Stimulated activated CD4-positive, alpha-beta T cell treated with anti-CD3 and anti-CD28 coated beads, Interleukin-2, amount 100 ng/mL, for 24 hours (primary cell): Measurements from ENCODE around the gene PLSCR5.

Experiments used
- DNase-seq, 2 donors: peaks; one replicate each; pipeline ENCODE4 v3.0.0-alpha.2; 2020

PLSCR5 gene

DNA sequence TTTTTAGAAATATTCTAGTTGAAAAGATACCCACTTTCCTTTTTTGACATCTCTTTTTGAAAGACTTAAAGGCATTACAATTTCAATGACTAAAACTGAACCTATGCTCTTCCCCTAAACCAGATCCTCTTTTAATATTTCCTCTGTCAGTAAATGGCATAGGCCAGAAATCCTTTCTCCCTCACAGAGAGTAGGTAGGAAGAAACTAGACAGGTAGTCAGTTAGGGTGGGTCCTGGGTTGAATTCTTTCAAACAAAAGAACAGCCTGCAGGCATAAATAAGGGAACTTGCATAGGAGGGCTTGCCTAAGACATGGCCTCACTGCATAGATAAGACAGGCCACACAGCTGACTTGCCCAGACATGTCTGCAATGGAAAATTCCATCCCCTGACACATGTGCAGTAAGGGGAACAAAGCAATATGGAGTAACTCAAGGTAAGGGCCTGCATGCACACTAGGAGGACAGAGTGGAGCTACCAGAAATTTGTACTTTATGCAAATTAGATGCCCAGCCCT is 23.1 kb downstream of the PLSCR5 start:
- DNase-seq = no peak

- no peak for DNase-seq
These were observed 24.0 kb downstream of the PLSCR5 start for GRCh38 chr3:146581080-146581601.

- DNase-seq = peak; percentile 6 to 22
These were observed 27.5 kb downstream of the PLSCR5 start for GRCh38 chr3:146577662-146578061.

DNA sequence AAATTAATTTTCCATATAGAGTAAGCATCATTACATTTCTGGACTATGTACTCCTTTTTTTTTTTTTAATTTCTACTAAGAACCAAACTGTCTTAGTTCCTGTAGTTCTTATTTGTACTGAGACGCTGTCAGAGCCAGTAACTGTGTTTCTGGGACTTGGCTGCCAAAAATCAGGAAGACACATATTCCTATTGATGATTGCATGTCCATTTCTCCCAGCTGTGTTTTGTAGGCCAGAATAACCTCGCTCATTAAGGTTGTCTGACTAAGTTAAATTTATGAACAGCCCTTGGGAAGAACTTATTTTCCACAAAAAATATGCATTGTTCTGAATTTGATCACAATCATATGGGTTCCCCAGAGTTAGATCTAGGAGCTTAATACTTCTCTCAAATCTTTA is 29.5 kb downstream of the PLSCR5 start:
- DNase-seq = no peak

DNA sequence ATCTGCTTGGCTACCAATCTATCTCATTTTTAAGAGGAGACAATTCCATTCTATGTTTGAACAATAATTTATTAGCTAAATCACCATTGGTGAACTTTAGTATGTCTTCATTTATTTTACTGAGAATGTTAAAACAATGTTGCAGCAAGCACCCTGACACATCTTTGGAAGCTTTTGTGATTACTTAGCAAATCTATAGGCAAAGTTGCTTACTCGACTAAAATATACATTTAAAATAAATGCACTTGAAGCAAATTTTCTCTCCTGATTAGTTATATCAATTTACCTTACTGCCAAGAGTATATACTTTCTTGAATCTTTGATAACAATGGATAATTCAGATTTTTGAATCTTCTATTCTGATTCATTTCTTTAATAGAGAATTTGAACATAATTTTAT is 31.0 kb downstream of the PLSCR5 start:
- no peak for DNase-seq

DNA sequence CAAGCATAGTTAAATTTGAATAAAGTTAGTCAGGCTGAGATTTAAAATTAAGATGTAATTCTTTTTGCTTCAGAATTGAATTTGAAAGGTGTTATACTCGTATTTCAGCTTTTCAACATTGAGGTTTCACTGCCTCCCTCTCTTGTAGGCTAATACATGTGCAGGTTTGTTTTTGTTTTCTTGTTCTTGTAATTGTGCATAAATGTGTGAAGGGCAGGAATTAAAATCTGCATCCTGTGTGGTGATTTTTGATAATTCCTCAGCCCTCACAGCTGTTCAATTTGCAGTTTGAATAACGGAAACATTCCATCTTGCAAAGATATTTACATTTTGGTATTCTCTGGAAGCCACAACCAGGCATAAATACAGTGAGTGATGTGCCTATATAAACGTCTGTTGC is 35.8 kb downstream of the PLSCR5 start:
- DNase-seq = no peak

DNA sequence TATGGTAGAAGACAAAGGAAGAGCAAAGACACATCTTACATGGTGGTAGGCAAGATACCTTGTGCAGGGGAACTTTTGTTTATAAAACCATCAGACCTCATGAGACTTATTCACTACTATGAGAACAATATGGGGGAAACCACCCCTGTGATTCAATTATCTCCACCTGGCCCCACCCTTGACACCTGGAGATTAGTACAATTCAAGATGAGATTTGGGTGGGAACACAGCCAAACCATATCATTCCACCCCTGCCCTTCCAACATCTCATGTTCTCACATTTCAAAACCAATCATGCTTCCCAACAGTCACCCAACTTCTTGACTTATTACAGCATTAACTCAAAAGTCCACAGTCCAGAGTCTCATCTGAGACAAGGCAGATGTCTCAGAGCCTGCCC is 39.0 kb downstream of the PLSCR5 start:
- no peak for DNase-seq

DNA sequence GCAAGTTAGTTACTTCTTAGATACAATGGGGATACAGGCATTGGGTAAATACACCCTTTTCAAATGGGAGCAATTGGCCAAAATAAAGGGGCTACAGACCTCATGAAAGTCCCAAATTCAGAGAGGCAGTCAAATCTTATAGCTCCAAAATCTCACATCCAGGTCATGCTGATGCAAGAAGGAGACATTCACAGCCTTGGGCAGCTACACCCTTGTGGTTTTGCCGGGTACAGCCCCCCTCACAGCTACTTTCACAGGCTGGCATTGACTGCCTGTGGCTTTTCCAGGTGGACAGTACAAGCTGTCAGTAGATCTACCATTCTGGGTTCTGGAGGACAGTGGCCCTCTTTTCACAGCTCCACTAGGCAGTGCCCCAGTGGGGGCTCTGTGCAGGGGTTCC is 43.3 kb downstream of the PLSCR5 start:
- no peak for DNase-seq

- no peak for DNase-seq
These were observed 43.7 kb downstream of the PLSCR5 start for GRCh38 chr3:146561463-146561862.

DNA sequence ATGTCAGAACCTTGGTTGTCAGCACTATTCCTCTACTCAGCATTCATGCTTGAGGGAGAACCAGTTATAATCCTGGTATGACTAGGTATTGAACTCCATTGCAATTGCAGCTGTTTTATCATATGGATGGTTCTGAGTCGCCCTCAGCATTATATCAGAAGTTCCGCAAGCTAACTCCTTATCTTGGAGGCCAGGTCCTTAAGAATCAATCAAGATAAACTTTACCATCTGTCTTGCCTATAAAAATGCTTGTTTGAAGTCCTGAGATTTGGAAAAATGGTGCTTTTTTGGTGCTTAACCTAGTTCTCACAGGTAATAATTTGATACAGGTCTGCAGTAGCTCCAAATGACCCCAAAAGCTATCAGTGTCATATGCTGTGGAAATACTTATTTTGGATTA is 44.5 kb downstream of the PLSCR5 start:
- no peak for DNase-seq

DNA sequence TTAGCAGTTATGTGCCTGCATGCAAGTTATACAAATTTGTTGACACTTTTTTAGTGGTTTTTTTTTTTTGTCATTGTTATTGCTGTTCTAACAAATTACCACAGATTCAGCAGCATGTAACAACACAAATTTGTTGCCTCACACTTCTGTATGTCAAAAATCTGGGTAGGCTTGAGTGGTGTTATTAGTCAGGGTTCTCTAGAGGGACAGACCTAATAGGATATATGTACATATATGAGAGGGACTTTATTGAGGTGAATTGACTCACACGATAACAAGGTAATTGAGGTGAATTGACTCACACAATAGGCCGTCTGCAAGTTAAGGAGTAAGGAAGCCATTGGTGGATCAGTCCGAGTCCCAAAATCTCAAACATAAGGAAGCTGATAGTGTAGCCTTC is 45.8 kb downstream of the PLSCR5 start:
- DNase-seq = no peak

- DNase-seq = no peak
These were observed 46.4 kb downstream of the PLSCR5 start for GRCh38 chr3:146558781-146559180.

- no peak for DNase-seq
These were observed 47.4 kb downstream of the PLSCR5 start for GRCh38 chr3:146557745-146558144.

GRCh38 chr3:146555311-146555710 is 49.8 kb downstream of the PLSCR5 start:
- DNase-seq = no peak

DNA sequence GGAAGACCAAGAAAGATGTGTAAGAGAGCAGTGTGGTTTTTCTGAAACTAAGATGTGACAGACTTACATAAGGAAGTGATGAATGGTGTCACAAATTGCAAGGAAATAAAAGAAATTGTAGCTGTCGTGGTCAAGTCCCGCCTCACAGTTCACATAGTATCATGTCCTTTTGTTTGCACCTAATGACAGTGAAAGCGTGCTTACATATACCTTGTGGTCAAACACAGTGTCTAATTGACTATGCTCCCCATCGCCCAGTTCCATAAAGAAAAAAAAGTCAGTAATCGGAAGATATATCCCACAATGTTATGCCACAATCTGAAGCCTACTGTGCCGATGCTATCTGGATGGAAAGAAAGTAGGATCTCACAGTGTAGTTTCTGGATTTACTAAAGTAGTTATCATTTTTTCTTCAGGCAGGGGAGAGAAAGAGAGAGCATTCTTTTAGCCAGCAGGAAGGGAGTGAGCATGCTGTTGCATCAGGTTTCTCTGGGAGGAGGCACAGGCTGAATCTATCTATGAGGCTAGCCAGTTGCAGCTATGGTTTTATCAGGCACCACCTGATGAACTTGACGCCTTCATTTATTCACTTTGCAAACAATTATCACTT is 50.9 kb downstream of the PLSCR5 start:
- no peak for DNase-seq

DNA sequence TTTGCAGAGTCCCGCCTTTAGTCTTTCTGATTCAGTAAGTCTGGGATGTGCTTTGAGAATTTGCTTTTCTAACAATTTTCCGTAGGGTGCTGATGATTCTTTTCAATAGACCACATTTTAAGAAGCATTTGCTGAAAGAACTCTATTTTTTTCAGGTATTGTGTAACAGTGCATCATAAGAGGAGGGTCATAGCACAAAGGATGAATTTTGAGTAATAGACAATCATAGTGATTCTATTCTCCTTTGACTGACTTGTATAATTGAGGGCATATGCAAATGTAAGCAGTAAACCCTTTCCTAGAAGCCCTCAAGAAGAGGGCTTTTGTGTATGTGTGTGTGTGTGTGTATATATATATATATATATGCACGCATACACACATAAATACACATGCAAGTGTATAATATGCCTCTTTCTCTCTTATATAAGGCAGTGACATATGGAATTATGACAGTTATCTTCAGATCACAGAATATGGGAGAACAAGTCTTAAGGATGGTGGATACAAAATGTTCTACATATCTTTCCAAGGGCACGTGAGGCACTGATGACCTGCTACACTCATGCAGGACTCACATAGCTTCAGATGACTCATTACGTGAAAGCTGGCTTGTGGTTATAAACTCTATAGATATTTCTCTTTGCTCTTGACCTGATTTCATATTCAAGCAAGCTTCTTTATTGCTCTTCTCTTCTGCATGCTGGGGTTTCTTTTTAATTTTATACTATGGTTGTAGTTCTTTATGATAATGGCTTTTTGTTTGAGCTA is 54.2 kb downstream of the PLSCR5 start:
- DNase-seq = no peak

- no peak for DNase-seq
These were observed 55.0 kb downstream of the PLSCR5 start for GRCh38 chr3:146550070-146550615.

DNA sequence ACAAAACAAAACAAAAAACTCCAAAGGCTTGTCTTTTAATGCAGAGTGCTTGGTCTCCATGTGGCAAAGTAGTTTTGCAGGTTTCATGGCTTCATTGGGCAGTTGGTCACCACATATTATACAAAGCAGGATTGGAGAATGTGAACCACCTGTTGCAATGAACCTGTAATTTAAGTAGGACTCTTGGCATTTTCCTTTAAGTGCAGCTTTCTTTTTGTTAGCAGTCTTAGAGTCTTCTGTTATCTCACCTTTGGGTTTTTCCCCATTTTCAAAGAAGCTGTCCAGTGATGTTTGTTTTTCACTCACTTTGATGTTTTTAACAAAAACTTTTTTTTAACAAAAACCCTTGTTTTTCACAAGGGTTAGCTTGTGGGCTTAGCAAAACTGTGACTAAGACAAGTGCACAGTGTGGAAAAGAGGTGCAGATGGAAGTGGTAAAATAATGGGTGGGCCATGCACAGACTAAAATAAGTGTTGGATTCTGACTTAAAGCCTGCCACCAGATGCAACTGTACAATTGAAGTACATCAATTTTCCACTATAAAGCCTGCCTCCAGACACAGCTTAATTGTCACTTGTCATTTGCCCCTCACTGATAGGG is 57.8 kb downstream of the PLSCR5 start:
- DNase-seq = no peak

DNA sequence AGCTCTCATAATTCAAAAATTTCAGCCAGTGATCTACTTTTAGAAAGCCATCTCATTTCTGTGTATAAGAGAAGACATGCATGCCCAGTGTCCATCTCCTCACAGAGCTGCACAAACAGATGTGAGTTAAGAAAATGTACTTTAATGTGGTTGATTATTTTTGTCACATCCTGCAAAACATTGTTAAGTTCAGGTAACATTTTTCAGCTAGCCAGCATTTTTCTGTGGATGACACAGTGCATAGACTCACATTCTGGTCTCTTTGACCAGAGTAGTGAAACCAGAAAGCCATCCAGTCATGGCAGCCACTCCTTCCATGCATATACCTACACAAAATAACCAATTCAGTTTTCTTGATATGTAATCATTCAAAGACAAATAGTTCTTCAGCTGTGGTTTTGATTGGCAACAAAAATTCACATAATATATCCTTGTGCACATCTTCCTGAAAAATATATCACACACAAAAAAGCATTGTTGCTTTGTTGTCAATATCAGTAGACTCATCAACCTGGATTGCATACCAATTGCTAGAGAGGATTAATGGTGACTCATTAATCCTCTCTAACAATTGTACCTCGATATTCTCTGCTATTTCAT is 58.7 kb downstream of the PLSCR5 start:
- no peak for DNase-seq

GRCh38 chr3:146544929-146545528 is 60.1 kb downstream of the PLSCR5 start:
- no peak for DNase-seq

GRCh38 chr3:146544002-146544928 is 60.9 kb downstream of the PLSCR5 start, which contains the start of gene PLSCR1:
PLSCR1 (minus strand) TSS chr3:146544607; CDS start chr3:146536552, 8,055 bp downstream.
- DNase-seq = peak; percentile 76 to 79
